Cardiac muscle cell (in vitro differentiated cells and primary cell): ENCODE data around the gene HOXA7. TPM values are rescaled to one million over a fixed set of nuclear protein-coding genes. Genes with fewer than 3 reads are reported as not detected.

Experiments
- DNase-seq, 2 donors: peaks; one replicate each; pipeline versions ENCODE4 v3.0.0 to v3.0.0-alpha.2; 2010 to 2017; ENCODE audit warnings: low read depth in 1 of 2, low spot score in 1 of 2
- H3K27ac ChIP-seq: fragments of 200-600 bp; sonication (generic); 2 replicates; pipeline ENCODE4 v1.5.1; 2016
- H3K27me3 ChIP-seq: fragments of 200-600 bp; sonication (generic); 2 replicates; pipeline ENCODE4 v1.6.0; 2016; ENCODE audit warnings: control low read depth
- H3K36me3 ChIP-seq: fragments of 200-600 bp; sonication (generic); 2 replicates; pipeline ENCODE4 v1.5.1; 2016; ENCODE audit warnings: control low read depth
- H3K4me1 ChIP-seq: fragments of 200-600 bp; sonication (generic); 2 replicates; pipeline ENCODE4 v1.8.1; 2017; ENCODE audit warnings: low read depth, mild to moderate bottlenecking, mixed run types
- H3K4me3 ChIP-seq: fragments of 200-600 bp; sonication (generic); 2 replicates; pipeline ENCODE4 v1.5.1; 2016; ENCODE audit warnings: mild to moderate bottlenecking
- H3K9me3 ChIP-seq: fragments of 200-600 bp; sonication (generic); 2 replicates; pipeline ENCODE4 v1.5.1; 2017; ENCODE audit warnings: low read depth, mild to moderate bottlenecking, control low read depth
- CTCF ChIP-seq: IDR thresholded peaks from 2 replicates; pipeline ENCODE4 v1.5.1; 2012; ENCODE audit warnings: low read depth, mild to moderate bottlenecking, low read length
- polyA plus RNA-seq: library from polyadenylated mRNA; unstranded; fragments of >200 nt; fragmentation: Nextera tagmentation; extraction: Ambion mirVana; gene quantifications from 2 replicates; pipeline ENCODE4 v1.2.1, GENCODE V29; 2016
- total RNA-seq: library from RNA; depleted of rRNA; stranded (reverse); fragments of >200 nt; gene quantifications from 2 replicates; pipeline ENCODE4 v1.2.3, GENCODE V29; 2016

Gene HOXA7
- total and polyA plus RNA-seq, 2 experiments from 2014 or later = not detected

GRCh38 chr7:27128776-27129728 lies 27.4 kb downstream of the HOXA7 start:
- Histone ChIP-seq H3K27me3 (peaks cover 100% of the 10 kb centered on the region), H3K4me1 (no peaks in the 10 kb centered on the region), H3K36me3 (no peaks in the 10 kb centered on the region), H3K4me3 (no peak overlapping the region), H3K27ac (no peak overlapping the region), H3K9me3 (no peaks in the 10 kb centered on the region)
- no peak for DNase-seq
- TF ChIP-seq CTCF = no peak

DNA sequence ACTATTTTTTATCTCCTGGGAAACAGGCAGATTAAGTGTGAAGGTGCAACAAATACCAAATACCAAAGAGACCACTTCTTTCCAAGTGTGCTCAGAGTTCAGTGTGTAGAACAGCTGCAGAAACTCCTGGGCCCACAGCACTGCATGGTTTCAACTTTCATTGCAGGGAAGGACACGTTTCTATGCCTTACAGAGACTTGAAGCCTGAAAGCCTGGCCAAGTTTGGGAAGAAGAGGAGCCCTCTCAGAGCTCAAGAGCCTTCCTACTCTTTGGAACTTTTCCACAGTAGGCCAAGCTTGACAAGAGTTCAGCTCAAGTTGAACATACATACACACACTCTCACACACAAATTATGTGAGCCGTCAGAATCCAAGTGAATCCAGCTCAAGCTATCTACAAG lies 28.4 kb downstream of the HOXA7 start:
- no peaks in the 10 kb centered on the region for H3K36me3 ChIP-seq
- no peak overlapping the region for H3K4me3 ChIP-seq
- TF ChIP-seq CTCF = no peak
- no peak for DNase-seq
- no peaks in the 10 kb centered on the region for H3K9me3 ChIP-seq
- no peaks in the 10 kb centered on the region for H3K4me1 ChIP-seq
- no peak overlapping the region for H3K27ac ChIP-seq
- H3K27me3 ChIP-seq = peaks cover 100% of the 10 kb centered on the region

DNA sequence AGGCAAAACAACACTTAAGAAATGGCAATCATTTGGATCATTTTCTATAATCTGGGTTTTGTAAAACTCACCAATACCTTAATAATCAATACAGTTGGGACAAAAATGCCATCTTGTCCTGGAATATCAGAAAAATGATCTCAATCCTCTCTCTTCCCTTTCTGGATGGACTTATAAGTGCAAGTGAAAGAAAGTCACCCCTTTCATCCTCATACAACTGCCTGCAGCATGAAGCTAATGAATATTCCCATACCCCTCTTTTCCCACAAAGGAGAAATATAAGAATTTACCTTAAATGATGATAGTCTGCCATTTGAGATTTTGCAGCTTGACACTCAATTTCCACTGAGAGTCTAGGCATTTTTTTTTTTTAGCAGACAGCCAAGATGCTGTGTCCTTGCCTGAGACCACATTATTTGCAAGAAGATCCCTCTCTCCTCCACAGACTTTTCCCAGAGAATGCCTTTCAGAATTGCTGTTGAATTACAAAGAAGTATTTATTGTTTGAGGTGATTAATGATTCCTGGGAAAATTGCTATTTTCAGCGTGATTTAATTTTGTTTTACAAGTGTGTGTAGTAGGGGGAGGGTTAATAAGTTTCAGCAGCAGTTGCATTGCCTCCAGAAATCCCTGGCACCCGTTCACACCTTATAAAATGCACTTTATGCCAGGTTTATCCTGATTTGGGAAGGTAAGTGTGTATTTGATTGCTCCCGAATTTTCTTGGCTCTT lies 29.7 kb downstream of the HOXA7 start:
- no peak for TF ChIP-seq CTCF
- DNase-seq = no peak
- Histone ChIP-seq H3K4me3 (no peak overlapping the region), H3K27ac (no peak overlapping the region), H3K36me3 (no peaks in the 10 kb centered on the region), H3K4me1 (no peaks in the 10 kb centered on the region), H3K9me3 (no peaks in the 10 kb centered on the region), H3K27me3 (peaks cover 100% of the 10 kb centered on the region)

- no peak for TF ChIP-seq CTCF
- no peak for DNase-seq
- Histone ChIP-seq H3K4me3 (no peak overlapping the region), H3K36me3 (no peaks in the 10 kb centered on the region), H3K27me3 (peaks cover 100% of the 10 kb centered on the region), H3K27ac (no peak overlapping the region), H3K9me3 (no peaks in the 10 kb centered on the region), H3K4me1 (no peaks in the 10 kb centered on the region)
Observed at GRCh38 chr7:27125986-27126394, 30.5 kb downstream of the HOXA7 start.

DNA sequence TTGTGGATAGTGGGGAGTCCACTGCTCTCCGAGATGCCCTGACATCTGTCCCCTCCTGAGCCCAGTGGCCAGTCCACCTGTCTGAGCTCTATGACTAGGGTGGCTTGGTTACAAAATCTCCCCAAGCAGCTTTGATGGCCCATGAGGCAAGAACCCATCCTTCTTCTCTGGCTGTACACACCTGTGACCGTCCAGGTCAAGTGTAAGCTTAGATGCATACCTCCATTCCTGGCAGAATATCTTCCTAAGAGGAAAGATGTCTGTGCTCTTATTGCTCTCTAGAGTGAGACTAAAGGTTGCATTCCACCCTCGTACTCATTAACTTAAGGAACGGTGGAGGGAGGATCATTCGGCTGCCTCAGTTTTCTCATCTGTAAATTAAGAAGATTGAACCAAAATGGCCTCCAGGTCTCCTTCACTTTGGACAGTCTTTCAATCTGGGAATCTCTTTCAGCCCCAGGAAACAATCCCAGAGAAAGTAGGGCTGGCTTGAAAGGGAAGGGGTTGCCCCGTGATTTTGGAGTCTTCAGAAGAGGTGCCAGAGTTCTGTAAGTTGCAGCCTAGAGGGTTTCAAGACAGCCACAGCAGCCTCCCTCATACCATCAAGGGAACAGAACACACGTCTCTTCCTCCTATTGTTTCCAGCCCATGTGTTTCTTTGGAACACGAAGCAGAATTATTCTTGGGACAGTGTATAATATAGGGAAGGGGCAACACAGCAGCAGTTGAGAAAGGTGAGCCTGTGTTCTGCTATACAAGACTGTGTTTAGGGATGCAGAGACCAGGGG lies 31.4 kb downstream of the HOXA7 start:
- no peak for TF ChIP-seq CTCF
- no peaks in the 10 kb centered on the region for H3K4me1 ChIP-seq
- H3K9me3 ChIP-seq = no peaks in the 10 kb centered on the region
- DNase-seq = no peak
- no peaks in the 10 kb centered on the region for H3K36me3 ChIP-seq
- no peak overlapping the region for H3K27ac ChIP-seq
- no peak overlapping the region for H3K4me3 ChIP-seq
- peaks cover 100% of the 10 kb centered on the region for H3K27me3 ChIP-seq
